ENCODE measurements around the gene SLC26A2.
A peak's percentile ranks its signal among the peaks of the same experiment; 100 is the strongest.
"Not testable (repeated sequence)": the region's sequence is repeated elsewhere in the genome, so short reads cannot be mapped to it uniquely, and the experiment has no call there.

Gene SLC26A2

DNA sequence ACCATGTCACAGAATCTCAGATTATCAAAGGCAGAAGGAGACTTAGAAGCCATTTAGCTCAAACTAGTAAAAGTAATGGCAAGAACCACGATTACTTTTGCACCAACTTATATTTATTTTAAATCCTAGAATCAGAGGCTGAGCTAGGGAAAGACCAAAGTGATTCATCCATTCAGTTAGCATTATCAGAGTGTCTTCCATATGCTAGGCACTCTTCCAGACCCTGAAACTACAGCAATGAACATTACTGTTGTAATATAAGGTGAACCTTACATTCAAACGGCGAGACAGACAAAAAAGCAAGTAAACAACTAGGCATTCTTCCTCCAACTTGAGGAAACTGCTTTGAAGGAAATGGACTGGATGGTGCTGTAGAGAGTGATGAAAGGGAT is 23.9 kb upstream of the SLC26A2 start:
- DNase-seq (ENCODE audit: low read depth, low spot score), result no peak

GRCh38 chr5:149937610-149938009 is 22.9 kb upstream of the SLC26A2 start:
- DNase-seq (ENCODE audit: low read depth, low spot score), result no peak

DNA sequence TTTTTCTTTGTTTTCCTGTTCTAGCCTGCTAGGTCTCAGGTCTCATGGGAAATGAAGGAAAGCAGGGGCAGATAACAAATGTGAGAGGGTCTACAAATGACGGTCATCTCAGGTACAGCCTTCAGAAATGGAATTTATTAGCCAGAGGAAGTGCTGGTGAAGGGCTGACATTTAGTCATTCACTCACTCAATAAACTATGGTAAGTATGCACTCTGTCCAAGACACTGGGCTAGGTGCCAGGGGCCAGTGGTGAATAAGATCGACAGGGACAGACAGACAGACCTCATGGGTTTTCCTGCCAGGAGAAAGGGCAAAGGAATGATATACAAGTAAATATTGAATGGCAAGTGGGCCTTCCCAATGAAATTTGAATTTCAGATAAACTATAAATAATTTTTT is 22.3 kb upstream of the SLC26A2 start:
- DNase-seq (ENCODE audit: low read depth, low spot score), result no peak

- DNase-seq (ENCODE audit: low read depth, low spot score), result no peak
These were observed 21.7 kb upstream of the SLC26A2 start for GRCh38 chr5:149938791-149939358.

DNA sequence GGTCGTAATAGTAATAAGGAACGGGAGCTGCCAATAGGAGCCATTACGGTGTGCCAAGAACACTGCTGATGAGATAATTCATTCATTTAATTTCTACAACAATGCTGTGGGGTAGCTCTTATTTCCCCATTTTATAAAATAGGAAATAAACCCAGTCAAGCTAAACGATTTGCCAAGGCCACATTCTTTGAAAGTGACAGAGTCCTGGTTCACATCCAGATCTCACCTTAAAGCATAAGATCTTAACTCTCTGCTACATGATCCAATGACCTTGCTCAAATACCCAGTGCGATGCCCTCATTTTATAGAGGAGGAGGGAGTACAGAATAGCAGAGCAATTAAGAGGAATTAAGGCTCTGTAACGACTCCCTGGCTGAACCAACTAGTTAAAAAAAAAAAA is 21.0 kb upstream of the SLC26A2 start:
- DNase-seq (ENCODE audit: low read depth, low spot score), result no peak

DNA sequence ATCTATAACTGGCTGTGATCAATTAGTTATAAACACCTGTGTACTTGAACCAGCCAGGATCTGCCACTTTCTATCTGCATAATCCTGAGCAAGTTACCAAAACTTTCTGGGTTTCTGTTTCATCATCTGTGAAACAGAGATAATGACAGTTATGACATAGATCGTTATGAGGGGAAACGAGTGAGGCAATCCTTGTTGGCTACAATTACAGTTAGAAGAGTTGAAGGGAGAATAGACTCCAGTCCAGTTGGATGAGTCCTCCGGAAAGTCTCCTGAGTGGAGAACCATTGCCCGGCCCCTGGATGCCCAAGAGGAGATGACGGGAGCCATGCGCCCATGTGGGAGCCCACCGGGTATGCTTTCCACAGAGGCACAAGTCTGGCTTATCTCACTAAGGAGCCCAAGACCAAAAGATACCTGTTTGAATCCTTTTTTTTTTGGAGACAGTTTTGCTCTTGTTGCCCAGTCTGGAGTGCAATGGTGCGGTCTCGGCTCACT is 20.4 kb upstream of the SLC26A2 start:
- no peak for DNase-seq (ENCODE audit: low read depth, low spot score)

DNA sequence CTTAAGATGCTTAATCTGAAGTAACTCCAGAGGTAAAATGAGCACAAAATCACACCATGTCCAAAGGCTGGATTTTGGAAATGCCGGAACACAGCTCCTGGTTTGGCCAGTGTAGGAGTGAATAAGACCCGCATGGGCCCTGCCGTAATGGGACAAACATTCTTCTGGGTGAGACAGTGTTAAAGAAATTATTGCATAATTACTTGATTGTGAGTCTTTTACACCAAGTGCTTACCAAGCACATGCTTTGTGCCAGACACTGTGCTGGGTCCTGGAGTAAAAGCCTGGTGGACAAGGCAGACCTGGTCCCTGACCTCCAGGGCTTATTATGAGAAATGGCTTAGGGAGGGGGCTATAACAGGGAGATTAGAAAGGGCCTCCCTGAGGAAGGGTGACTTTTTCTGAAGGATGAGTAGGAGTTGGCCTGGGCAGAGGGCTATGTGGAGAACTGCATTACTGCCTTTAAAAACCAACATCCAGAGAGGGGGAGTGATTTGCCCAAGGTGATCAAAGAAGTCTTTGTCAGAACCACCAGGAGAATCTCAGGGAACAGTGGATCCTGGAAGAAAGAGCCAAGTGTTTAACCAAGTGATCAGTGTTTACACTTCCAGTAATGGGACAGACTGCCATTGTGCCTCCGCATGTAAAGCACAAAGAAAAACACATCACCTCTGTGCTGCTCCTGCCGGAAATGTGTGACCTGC is 19.5 kb upstream of the SLC26A2 start:
- DNase-seq (ENCODE audit: low read depth, low spot score), result no peak

DNA sequence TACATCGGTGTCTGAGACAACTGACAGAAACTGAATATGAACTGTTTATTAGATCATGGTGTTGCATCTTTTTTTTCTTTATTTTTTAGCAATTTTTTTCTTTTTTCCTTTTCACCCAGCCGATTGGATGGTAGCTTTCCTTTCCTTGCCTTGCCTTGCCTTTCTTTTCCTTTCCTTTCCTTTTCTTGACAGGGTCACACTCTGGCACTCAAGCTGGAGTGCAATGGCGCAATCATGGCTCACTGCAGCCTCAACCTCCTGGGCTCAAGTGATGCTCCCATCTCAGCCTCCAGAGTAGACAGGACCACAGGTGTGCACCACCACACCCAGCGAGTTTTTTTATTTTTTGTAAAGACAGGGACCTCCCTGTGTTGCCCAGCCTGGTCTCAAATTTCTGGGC is 18.8 kb upstream of the SLC26A2 start:
- DNase-seq (ENCODE audit: low read depth, low spot score), result no peak

GRCh38 chr5:149942199-149942598 is 18.4 kb upstream of the SLC26A2 start:
- DNase-seq (ENCODE audit: low read depth, low spot score), result no peak

- not testable (repeated sequence) for DNase-seq (ENCODE audit: low read depth, low spot score)
These were observed 17.8 kb upstream of the SLC26A2 start for GRCh38 chr5:149942741-149943169.

DNA sequence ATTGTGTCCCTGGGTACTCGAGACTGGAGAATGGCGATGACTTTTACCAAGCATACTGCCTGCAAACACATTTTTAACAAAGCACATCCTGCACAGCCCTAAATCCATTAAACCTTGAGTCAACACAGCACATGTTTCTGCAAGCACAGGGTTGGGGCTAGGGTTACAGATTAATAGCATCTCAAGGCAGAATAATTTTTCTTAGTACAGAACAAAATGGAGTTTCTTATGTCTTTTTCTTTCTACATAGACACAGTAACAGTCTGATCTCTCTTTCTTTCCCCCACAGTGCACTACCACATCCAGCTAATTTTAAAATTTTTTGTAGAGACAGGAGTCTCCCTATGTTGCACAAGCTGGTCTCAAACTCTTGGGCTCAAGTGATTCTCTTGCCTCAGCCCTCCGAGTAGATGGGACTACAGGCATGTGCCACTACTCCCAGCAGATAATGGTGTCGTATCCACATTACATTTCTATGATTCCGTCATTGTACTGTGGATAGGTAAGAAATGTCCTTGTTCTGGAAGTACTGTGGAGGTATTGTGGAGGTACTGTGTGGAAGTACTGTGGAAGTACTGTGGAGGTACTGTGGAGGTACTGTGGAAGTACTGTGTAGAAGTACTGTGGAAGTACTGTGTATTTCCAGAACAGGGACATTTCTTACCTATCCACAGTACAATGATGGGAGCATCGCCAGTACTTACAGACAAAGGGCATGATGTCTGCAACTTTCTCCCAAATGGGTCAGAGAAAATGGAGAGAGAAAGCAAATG is 17.2 kb upstream of the SLC26A2 start:
- DNase-seq (ENCODE audit: low read depth, low spot score), result not testable (repeated sequence)

GRCh38 chr5:149944666-149945065 is 15.9 kb upstream of the SLC26A2 start, which contains the start of gene PDE6A:
Gene PDE6A, minus strand, starts transcription at chr5:149944793. Its CDS starts 120 bp downstream, at chr5:149944673.
- DNase-seq (ENCODE audit: low read depth, low spot score), result no peak

DNA sequence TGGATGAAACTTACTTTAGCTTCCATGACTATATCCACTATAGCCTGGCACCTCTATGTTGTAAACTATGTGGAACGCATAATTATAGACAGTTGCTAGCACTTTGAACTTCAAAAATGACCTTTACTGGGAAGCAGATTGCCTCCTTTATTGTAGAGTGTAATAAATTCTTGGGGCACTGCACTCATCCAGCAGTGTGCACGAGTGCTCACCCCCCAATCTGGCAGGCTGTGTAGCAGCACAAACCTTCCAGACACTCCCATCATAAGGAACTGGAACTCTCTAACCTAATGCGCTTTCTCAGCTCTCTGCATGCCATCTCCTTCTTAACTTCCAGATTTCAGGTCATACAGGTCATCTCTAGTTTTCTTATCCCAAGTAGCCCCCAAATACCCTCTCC is 14.4 kb upstream of the SLC26A2 start:
- no peak for DNase-seq (ENCODE audit: low read depth, low spot score)

DNA sequence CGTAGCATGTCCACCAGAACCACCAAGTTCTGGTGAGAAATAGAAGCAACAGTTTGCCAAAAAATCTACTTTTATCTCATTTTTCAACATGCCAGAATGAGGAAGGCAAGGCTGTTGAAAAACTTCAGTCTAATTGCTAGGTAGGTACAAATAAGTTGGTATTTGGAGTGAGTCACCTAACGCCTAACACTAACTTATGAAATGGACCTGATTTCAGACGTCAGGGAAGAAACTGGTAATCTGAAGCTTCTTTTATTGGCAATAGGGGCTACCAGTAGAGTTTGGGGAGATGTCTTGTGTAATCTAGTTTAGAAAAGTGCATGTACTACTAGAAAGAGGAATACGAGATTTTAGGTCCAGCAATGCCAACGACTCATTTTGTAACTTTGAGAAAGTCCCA is 11.6 kb upstream of the SLC26A2 start:
- DNase-seq (ENCODE audit: low read depth, low spot score), result no peak

- no peak for DNase-seq (ENCODE audit: low read depth, low spot score)
These were observed 9.3 kb upstream of the SLC26A2 start for GRCh38 chr5:149951138-149951749.

DNA sequence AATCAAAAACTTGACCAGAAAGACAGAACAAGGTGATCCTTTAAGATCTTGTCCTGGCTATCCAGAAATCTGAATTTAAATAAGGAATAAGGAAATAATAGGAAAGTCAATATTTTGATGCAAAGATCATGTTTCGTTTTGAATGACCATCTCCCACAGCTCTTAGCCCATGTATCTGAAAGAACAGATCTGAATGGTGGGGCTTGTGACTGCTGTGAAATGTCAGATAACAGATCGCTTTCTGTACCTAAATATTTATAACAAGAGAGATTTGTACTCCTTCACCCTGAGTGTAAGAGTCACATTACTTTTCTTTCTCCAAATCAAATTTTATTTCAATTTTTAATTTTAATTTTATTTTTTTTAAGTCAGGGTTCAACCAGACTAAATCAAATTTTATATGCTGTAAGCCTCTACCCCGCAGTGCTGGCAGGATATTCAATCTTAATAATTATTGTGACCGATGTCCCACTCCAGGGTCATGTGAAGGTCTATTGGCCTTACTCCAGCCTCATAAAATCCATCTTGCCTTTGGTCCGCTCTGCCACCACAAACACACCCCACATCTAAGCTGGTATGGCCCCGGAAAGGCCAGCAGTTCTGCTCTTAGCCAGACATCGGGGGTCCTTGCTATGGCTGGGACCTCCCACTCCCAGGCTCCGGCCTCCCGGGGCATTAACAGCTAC is 7.0 kb upstream of the SLC26A2 start:
- no peak for DNase-seq (ENCODE audit: low read depth, low spot score)

DNA sequence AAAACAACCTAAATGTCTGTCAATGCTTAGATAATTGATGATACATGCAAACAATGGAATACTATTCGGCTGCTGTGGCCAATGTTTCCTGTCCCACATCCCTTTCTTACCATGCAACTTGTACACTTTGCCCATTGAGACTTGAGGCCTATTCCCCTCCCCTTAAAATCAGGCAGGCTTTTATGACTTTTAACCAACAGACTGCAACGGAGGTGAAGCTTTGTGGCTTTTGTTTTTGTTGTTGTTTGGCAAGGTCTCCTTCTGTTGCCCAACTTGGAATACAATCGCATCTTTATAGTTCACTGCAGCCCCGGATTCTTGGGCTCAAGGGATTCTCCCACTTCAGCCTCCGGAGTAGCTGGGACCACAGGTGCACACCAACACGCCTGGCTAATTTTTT is 5.8 kb upstream of the SLC26A2 start:
- no peak for DNase-seq (ENCODE audit: low read depth, low spot score)

GRCh38 chr5:149956685-149957084 is 3.9 kb upstream of the SLC26A2 start:
- DNase-seq (ENCODE audit: low read depth, low spot score), result no peak

DNA sequence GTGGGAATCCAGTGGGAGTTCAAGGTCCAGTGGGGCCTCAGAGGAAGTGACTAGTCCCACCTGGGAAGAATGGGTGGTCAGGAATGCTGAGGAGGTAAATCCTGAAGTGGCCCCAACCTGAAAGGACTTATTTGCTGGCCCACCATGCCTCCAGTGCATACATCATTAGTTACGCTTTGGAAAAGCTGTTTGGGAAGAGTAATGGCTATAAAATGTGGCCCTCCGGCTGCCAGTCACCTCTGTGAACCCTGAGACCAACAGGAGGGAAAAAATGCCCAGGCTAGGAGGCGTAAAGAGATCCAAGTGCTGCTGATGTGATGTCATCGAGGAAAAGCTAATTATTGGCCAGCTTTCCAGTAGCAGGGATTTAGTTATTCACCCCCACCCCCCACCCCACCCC is 2.7 kb upstream of the SLC26A2 start:
- no peak for DNase-seq (ENCODE audit: low read depth, low spot score)

- DNase-seq (ENCODE audit: low read depth, low spot score), result peak; percentile 24
These were observed 937 bp upstream of the SLC26A2 start for GRCh38 chr5:149959406-149960236.

All from activated naive CD8-positive, alpha-beta T cell treated with anti-CD3 and anti-CD28 coated beads, Interleukin-2, amount 50 U/mL, for 16 hours (primary cell).